ENCODE results near the gene PSMA7.

DNA sequence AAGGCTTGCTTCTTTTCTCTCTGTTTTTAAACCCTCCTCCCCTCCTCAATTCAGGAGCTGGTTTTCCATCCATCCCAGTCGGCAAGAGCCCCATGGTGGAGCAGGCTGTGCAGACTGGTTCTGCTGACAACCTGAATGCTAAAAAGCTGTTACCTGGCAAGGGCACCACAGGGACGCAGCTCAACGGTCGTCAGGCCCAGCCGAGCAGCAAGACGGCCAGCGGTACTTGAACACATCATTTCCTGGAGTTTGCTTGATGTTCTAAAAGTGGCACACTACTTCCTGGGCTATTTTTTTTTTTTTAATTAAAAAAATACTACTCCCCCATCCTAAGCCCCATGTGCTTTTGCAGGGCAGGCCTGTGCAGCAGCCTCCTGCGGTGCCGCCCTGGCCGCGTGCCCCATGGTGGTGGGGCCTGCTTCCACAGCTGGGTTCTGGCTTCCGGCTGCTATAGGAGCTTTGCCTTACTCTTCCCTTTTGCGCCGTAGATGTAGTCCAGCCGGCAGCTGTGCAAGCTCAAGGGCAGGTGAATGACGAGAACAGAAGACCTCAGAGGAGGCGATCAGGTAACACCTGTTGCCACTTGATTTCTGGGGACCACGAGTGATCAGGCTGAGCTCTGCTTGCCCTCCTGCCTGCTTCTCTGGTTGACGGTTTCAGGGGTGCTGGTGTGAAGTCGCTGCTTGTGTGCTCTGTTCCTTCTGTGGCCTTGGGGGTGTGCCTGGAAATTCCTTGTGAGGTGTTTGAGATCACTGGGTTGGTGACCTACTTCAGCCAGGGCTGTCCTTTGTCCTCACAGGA lies 13.3 kb downstream of the PSMA7 start:
- TF ChIP-seq REST (IDR thresholded peaks at IDR 0.05; ENCODE audit: low read depth, low read length) (no peak), CTCF (IDR thresholded peaks at IDR 0.05) (no peak), RFX5 (IDR thresholded peaks at IDR 0.05; ENCODE audit: low read length) (no peak), MXI1 (IDR thresholded peaks at IDR 0.05; ENCODE audit: low read depth, low read length) (no peak), USF1 (IDR thresholded peaks at IDR 0.05; ENCODE audit: borderline replicate concordance, low read depth) (no peak), EP300 (IDR thresholded peaks at IDR 0.05; ENCODE audit: borderline replicate concordance in 1 of 2, low read depth in 1 of 2, low read length in 1 of 2) (no peak), TCF12 (IDR thresholded peaks at IDR 0.05) (no peak), IRF3 (IDR thresholded peaks at IDR 0.05; ENCODE audit: low read depth, low read length) (no peak), TAF1 (IDR thresholded peaks at IDR 0.05; ENCODE audit: borderline replicate concordance, low read depth, low read length) (no peak), POLR2AphosphoS5 (IDR thresholded peaks at IDR 0.05; ENCODE audit: low read depth, low read length) (no peak), YY1 (IDR thresholded peaks at IDR 0.05; ENCODE audit: low read depth) (no peak), RAD21 (IDR thresholded peaks at IDR 0.05; ENCODE audit: low read length) (no peak), NRF1 (IDR thresholded peaks at IDR 0.05; ENCODE audit: low read depth, low read length) (no peak), EZH2phosphoT487 (IDR thresholded peaks at IDR 0.05; ENCODE audit: borderline replicate concordance, low read depth) (no peak)
